HG03565 (cell line): ENCODE measurements around the gene TMEM255A.

ENCODE experiments used
- ATAC-seq: cut with Tn5 transposase; IDR thresholded peaks from one replicate; pipeline ENCODE4 v1.9.1; 2021; ENCODE audit warnings: mild to moderate bottlenecking, moderate library complexity; ENCODE audit not compliant: unreplicated experiment

Gene TMEM255A

GRCh38 chrX:120271218-120271617 is 40.0 kb downstream of the TMEM255A start:
- ATAC-seq = no peak

GRCh38 chrX:120270567-120270966 is 40.7 kb downstream of the TMEM255A start:
- ATAC-seq = no peak

GRCh38 chrX:120269373-120270035 is 41.8 kb downstream of the TMEM255A start:
- no peak for ATAC-seq

- ATAC-seq = no peak
These were observed 46.9 kb downstream of the TMEM255A start for GRCh38 chrX:120264341-120264740.

GRCh38 chrX:120262859-120263708 is 48.2 kb downstream of the TMEM255A start:
- ATAC-seq = no peak

GRCh38 chrX:120260369-120260768 is 50.9 kb downstream of the TMEM255A start:
- ATAC-seq = no peak

GRCh38 chrX:120253784-120254183 is 57.5 kb downstream of the TMEM255A start:
- ATAC-seq = no peak

GRCh38 chrX:120251471-120252011 is 59.7 kb downstream of the TMEM255A start:
- no peak for ATAC-seq

- peak; percentile 96 for ATAC-seq
These were observed 60.6 kb downstream of the TMEM255A start, which contains the start of gene ZBTB33 for GRCh38 chrX:120250522-120251271. ZBTB33 (plus strand) TSS chrX:120250812; CDS start chrX:120253416, 2,604 bp downstream.

- peak; percentile 71 for ATAC-seq
These were observed 66.3 kb downstream of the TMEM255A start for GRCh38 chrX:120244735-120245498.

- ATAC-seq = peak; percentile 18
These were observed 66.9 kb downstream of the TMEM255A start for GRCh38 chrX:120244395-120244734.

GRCh38 chrX:120242813-120243212 is 68.4 kb downstream of the TMEM255A start:
- ATAC-seq = no peak

- no peak for ATAC-seq
These were observed 72.3 kb downstream of the TMEM255A start for GRCh38 chrX:120238933-120239332.

- ATAC-seq = no peak
These were observed 74.4 kb downstream of the TMEM255A start for GRCh38 chrX:120236687-120237479.

- no peak for ATAC-seq
These were observed 76.0 kb downstream of the TMEM255A start for GRCh38 chrX:120235284-120235683.

GRCh38 chrX:120228187-120228908 is 82.9 kb downstream of the TMEM255A start:
- ATAC-seq = no peak

- no peak for ATAC-seq
These were observed 86.9 kb downstream of the TMEM255A start for GRCh38 chrX:120224388-120224787.

GRCh38 chrX:120223374-120223773 is 87.9 kb downstream of the TMEM255A start:
- no peak for ATAC-seq
